Muscle of back (tissue), 10 donors: Measurements from ENCODE around the gene GABRA5. TPM values are rescaled to one million over a fixed set of nuclear protein-coding genes. Genes with fewer than 3 reads are reported as not detected.

ENCODE experiments used
- polyA plus RNA-seq, 10 donors: library from polyadenylated mRNA; unstranded; fragments of 120-200 nt; gene quantifications; one replicate each; pipeline ENCODE4 v1.2.1, GENCODE V29; 2013; ENCODE audit not compliant: insufficient read length in 10 of 10

Gene GABRA5
- polyA plus RNA-seq, 10 donors: 0.14 to 0.68 (median 0.31) TPM

Other genes with a start within 250 kb of the GABRA5 start
- 1 to 10 TPM; 1.8 to 3.8 (median 2.5) TPM for gene GABRB3, start 94.0 kb upstream of the GABRA5 start, polyA plus RNA-seq
- under 1 TPM; 0.09 to 0.56 (median 0.37) TPM for gene GABRG3, start 104.1 kb downstream of the GABRA5 start, polyA plus RNA-seq